T-helper 22 cell (primary cell): ENCODE data around the gene RGL1.

Experiments
- DNase-seq: peaks from one replicate; pipeline ENCODE4 v3.0.0-alpha.2; 2020; ENCODE audit warnings: low read depth

Gene RGL1

DNA sequence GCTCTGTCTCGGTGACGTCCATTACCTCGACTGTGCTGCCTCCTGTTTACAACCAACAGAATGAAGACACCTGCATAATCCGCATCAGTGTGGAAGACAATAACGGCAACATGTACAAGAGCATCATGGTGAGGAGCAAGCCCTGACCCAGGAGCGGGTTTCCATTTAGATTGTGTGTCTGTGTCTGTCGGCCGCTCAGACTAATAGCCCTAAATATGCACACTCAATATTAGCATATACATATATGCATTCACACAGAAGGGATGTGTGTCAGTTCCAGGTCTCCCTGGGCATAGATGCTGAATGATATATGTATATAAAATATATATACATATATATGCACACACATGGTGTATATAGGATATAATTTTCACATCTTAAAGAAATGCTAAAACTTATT lies 111.7 kb downstream of the RGL1 start:
- no peak for DNase-seq

- DNase-seq, result no peak
These were observed 113.7 kb downstream of the RGL1 start for GRCh38 chr1:183918589-183918988.

GRCh38 chr1:183920651-183921050 lies 115.7 kb downstream of the RGL1 start:
- DNase-seq, result no peak

DNA sequence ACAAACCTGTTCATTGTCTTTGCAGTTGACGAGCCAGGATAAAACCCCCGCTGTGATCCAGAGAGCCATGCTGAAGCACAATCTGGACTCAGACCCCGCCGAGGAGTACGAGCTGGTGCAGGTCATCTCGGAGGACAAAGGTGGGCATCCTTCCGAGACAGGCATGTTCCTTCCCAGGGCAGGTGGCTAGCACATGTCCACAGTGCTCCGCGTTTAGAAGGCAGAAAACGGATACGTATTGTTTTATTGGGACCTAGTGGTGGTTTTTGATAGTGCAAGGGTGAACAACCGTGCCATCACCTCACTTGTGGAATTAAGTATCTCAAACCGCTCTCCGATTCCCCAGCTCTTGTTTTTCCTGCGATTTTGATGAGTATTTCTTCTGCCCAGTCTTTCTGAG lies 117.3 kb downstream of the RGL1 start:
- no peak for DNase-seq

GRCh38 chr1:183925947-183926346 lies 121.0 kb downstream of the RGL1 start:
- no peak for DNase-seq

GRCh38 chr1:183926983-183927382 lies 122.1 kb downstream of the RGL1 start:
- no peak for DNase-seq

GRCh38 chr1:183931646-183932271 lies 126.8 kb downstream of the RGL1 start:
- DNase-seq, result no peak

DNA sequence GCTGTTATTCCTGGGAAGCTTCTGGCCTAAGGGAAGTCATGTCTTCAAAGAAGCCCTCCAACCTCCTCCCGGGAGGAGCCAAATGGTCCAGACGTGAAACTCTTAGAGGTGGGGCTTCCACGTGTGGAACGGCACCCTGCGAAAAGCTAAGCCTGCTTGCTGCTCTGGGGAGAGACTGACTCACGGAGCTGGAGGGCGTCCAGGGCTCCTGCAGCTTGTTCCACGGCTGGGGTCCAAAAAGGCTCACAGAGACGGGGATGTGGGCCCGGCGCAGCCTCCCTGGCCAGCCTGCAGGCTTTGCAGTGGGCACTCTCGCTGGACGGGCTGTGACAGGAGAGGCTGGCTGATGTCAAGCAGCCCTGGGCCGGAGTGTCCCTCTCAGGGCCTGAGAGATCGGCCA lies 127.5 kb downstream of the RGL1 start:
- no peak for DNase-seq

- no peak for DNase-seq
These were observed 128.7 kb downstream of the RGL1 start for GRCh38 chr1:183933528-183934179.

DNA sequence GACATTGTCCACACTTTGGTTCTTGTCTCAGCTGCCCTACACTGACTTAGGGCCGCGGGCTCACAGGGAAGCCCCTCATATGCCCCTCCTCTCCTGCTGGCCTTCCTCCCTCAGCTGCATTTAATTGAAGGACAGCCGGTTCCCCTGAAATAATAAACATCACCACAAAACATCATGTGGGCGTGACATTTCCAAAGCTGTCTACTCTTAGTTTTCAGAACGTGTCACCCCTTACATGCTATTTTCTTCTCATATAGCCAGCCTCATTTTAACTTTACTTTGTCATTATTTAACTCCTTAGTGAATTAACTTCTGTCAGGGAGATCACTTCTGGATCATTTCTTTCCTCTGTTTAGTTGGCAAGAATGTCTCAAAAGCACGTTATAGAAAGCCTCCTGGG lies 129.4 kb downstream of the RGL1 start:
- no peak for DNase-seq

GRCh38 chr1:183936009-183936408 lies 131.1 kb downstream of the RGL1 start:
- DNase-seq, result no peak

DNA sequence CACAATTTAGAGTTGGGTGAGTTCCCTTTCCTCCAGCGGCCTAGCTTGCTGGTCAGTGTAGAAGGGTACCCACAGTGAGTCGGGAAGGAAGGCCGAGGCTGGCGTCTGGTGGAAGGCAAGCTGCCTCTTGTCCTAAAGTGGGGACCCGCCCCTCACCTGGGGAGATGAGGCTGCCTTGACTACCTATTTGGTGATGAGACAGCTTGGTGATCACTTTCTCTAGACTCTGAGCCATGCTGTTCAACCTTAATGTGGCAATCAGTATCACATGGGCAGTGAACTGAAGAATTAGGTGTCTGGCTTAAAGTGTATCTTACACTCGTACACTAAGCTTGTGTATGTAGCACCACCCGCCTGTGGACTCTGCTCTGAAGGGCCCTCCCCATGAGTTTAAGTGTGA lies 131.9 kb downstream of the RGL1 start:
- DNase-seq, result no peak

- DNase-seq, result no peak
These were observed 132.7 kb downstream of the RGL1 start for GRCh38 chr1:183937611-183938010.

DNA sequence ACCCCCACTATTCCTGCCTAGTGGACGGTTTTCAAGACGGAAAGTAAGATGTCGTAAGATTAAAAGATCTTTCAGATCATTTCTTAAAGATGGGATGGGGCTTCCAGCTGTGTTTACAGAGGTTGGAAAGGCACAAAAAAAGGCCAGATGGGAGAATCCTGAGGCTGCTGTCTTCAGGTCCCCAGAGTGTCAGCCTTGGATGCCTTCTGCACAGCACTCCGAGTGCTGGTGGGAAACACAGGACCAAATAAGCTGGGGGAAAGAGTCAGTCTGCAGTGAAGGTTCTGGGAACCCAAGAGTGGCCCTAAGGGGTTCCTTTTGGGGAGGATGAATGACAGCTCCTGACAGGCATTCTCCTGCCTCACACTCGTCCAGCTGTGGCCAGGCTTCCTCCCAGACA lies 136.1 kb downstream of the RGL1 start:
- no peak for DNase-seq

DNA sequence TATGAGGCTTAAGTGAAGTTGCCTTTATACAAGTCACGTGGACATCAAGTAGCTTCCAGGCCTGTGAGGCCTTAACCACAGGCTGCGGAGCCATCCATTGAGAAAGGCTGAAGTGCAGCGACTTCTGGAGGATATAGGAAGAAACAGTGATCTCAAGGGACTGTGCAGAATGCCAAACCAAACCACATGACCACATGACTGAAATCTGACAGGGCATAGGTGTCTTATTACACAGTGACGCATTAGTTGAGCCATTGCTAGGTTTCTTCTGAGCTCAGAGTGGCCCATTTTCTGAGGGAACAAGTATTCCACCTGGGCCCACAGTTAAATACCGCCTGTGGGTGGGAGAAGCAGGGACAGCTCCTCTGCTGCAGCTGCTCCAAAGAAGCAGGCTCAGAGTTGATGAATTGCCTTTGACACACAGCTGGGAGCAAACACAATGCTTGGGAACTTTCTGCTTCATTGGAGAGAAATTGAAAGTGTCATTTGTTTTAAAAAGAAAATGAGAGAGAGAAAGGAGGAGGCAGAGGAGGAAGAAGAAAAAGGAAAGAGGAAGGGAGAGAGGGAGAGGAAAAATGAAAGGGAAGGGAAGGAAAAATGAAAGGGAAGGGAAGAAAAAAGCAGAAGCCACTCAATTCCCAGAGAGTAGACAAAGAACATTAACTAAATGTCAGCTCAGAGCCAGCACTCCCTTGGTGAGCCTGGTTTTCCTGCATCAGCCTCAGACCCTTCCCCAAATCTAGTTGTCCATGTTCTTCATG lies 138.2 kb downstream of the RGL1 start:
- DNase-seq, result no peak

- DNase-seq, result no peak
These were observed 140.8 kb downstream of the RGL1 start for GRCh38 chr1:183945428-183946319.

- no peak for DNase-seq
These were observed 141.3 kb downstream of the RGL1 start for GRCh38 chr1:183946320-183946613.

DNA sequence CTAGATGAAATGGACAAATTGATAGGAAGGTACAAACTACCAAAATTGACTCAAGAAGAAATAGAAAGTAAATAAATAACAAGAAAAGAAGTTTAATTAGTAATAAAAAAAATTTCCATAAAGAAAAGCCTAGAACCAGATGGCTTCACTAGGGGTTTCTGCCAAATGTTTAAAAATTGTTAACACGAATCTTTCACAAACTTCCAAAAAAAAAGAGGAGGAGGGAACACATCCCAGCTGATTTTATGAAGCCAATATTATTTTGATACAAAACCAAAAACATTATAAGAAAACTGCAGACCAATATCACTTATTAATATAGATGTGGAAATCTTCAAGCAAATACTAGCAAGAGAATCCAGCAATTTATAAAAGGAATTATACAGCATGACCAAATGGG lies 143.1 kb downstream of the RGL1 start:
- DNase-seq, result no peak

DNA sequence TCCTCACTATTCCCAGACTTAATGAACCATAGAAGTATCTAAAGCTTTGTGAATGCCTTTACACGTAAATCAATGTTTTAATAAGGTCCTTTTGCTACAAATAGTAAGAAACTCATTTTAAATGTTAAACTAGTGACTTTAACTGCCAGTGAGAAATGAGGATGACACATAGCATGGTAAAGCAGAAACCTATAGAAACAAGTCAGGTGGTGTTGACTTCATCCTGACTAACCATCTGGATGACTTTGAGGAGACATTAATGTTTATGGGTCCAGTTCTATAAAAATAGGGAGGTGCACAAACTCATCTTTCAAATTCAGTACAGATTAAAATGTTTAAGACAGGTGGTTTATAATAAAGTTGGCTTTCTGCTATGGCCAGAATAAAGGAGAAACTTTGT lies 147.2 kb downstream of the RGL1 start:
- DNase-seq, result no peak

DNA sequence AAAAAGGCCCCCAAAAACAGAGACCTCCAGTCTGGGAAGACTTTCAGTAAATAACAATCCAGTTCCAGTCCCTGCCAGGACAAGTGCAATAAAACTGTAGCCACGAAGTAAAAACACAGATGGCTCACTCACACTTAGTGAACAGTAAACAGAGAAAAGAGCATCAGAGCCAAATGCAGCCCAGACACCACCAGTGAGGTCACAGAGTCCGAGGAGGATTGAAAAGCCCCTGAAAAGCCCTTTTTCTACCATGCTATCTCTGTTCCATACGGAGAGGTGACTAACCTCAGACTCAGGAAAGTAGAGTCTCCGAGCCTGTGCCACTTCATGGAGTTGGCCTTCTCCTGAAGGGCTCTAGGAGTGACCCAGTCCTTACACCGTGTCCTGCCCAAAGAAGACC lies 148.1 kb downstream of the RGL1 start:
- DNase-seq, result no peak

DNA sequence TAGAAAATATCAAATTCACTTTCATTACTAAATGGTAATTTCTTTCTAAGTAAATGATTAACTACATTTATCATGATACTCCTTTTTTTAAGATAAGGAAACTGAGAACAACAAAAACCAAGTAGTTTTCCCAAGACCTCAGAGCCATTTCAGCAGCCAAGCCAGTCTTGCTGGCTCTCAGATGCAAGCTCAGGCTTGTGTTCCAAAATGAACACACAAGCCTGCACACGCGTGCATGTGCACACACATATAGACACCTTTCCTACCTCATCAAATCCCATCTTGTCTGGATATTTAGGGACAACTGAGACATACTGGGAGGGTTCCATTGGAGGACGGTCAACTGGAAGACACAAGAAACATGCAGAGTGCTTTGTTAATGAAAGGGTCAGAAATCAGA lies 149.6 kb downstream of the RGL1 start:
- no peak for DNase-seq

GRCh38 chr1:183956559-183957188 lies 151.8 kb downstream of the RGL1 start:
- peak; percentile 33 for DNase-seq
